ENCODE results near the gene FUOM. TPM values are rescaled to one million over a fixed set of nuclear protein-coding genes. Genes with fewer than 3 reads are reported as not detected.

FUOM gene
- total and polyA plus RNA-seq, 10 of the 15 experiments (the other 5 are each of a cell fraction or from before 2014, with no cell fraction given): 1.8 to 41.7 (median 25.6) TPM

DNA sequence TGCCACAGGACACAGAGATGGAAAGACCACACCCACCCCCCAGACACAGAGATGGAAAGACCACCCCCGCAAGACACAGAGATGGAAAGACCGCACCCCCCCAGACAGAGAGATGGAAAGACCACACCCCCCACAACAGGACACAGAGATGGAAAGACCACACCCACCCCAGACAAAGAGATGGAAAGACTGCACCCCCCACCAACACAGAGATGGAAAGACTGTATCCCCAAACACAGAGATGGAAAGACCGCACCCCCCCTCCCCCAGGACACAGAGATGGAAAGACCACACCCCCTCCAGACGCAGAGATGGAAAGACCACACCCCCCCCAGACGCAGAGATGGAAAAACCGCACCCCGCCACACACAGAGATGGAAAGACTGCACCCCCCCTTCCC lies 41.1 kb downstream of the FUOM start:
- Histone ChIP-seq H3K4me1 (ENCODE audit: control insufficient read depth, insufficient read depth, low read length) (no peaks in the 10 kb centered on the region), H3K36me3 (ENCODE audit: control insufficient read depth in 2 of 2, insufficient read depth in 2 of 2, low read length in 1 of 2) (peaks cover 0 to 4% of the 10 kb centered on the region in 2 experiments; a peak in 1 of 4 replicates), H3K27me3 (replicated peaks in 1 of 2; ENCODE audit: control insufficient read depth in 2 of 2, insufficient read depth in 2 of 2, low read length in 1 of 2) (no peaks in the 10 kb centered on the region), H2AFZ (ENCODE audit: control insufficient read depth, low read depth, low read length) (no peak overlapping the region), H3K4me3 (no peak overlapping the region), H3K4me2 (ENCODE audit: control insufficient read depth, insufficient read depth) (no peak overlapping the region), H4K20me1 (ENCODE audit: control insufficient read depth, insufficient read depth) (no peaks in the 10 kb centered on the region), H3K79me2 (ENCODE audit: control insufficient read depth, insufficient read depth, low read length) (no peaks in the 10 kb centered on the region), H3K9me3 (replicated peaks; ENCODE audit: control insufficient read depth, insufficient read depth, low read length) (no peaks in the 10 kb centered on the region; the same call in 2 of the 3 replicates), H3K27ac (ENCODE audit: control insufficient read depth, insufficient read depth) (no peak overlapping the region), H3K9ac (ENCODE audit: control insufficient read depth, insufficient read depth, low read length) (no peak overlapping the region)
- TF ChIP-seq TAF1 (IDR thresholded peaks at IDR 0.05; ENCODE audit: borderline replicate concordance, low read depth, low read length) (no peak), NFYA (IDR thresholded peaks at IDR 0.05; ENCODE audit: borderline replicate concordance, low read depth, low read length) (no peak)
- intact Hi-C loops (cut with micrococcal nuclease; ENCODE audit: unreplicated experiment) (no loop called here), in situ Hi-C loops (cut with MboI) (no loop called here)
- DNase-seq (ENCODE audit: low read depth, low spot score) (no peak), FAIRE-seq (no peak), ATAC-seq (no peak)
- BruUV-seq (replicated peaks): no TSS peak
- ChIA-PET SMC1A (ENCODE audit: uncharacterized antibody, unreplicated experiment) (no interaction called here), POLR2A (no interaction called here), CTCF (no interaction called here), RAD21 (ENCODE audit: unreplicated experiment) (no interaction called here)
- 100% methylated on average over 4 of the region's 7 CpGs for WGBS (ENCODE audit: insufficient coverage, insufficient replicate concordance, low lambda C conversion rate, missing lambda C conversion rate)

DNA sequence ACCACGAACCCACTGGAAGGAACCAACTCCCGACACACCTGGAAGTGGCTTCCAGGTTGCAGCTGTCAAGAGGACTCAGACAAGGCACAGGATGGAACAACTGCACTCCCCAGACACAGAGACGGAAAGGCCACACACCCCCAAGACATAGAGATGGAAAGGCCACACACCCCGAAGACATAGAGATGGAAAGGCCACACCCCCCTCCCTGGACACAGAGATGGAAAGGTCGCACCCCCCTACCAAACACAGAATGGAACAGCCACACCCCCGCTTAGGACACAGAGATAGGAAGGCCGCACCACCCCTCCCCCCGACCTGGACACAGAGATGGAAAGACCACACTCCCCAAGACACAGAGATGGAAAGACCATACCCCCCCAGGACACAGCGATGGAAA lies 41.6 kb downstream of the FUOM start:
- Histone ChIP-seq H3K79me2 (ENCODE audit: control insufficient read depth, insufficient read depth, low read length) (no peaks in the 10 kb centered on the region), H3K4me3 (no peak overlapping the region), H4K20me1 (ENCODE audit: control insufficient read depth, insufficient read depth) (no peaks in the 10 kb centered on the region), H3K9me3 (replicated peaks; ENCODE audit: control insufficient read depth, insufficient read depth, low read length) (no peaks in the 10 kb centered on the region; the same call in 2 of the 3 replicates), H3K27me3 (replicated peaks in 1 of 2; ENCODE audit: control insufficient read depth in 2 of 2, insufficient read depth in 2 of 2, low read length in 1 of 2) (no peaks in the 10 kb centered on the region), H3K9ac (ENCODE audit: control insufficient read depth, insufficient read depth, low read length) (no peak overlapping the region), H3K4me1 (ENCODE audit: control insufficient read depth, insufficient read depth, low read length) (no peaks in the 10 kb centered on the region), H2AFZ (ENCODE audit: control insufficient read depth, low read depth, low read length) (no peak overlapping the region), H3K4me2 (ENCODE audit: control insufficient read depth, insufficient read depth) (no peak overlapping the region), H3K36me3 (ENCODE audit: control insufficient read depth in 2 of 2, insufficient read depth in 2 of 2, low read length in 1 of 2) (peaks cover 0 to 4% of the 10 kb centered on the region in 2 experiments; a peak in 1 of 4 replicates), H3K27ac (ENCODE audit: control insufficient read depth, insufficient read depth) (no peak overlapping the region)
- ChIA-PET POLR2A (no interaction called here), SMC1A (ENCODE audit: uncharacterized antibody, unreplicated experiment) (interaction anchor here (0.7 kb wide), 1 partner anchor 14 kb away, joined by 3 read pairs; no protein-coding TSS in a partner anchor), CTCF (interaction anchor here (0.6 to 1.7 kb wide), 6 partner anchors 8 to 934 kb away, joined by 3 to 6 read pairs (median 4); partner anchors contain the start of gene ECHS1), RAD21 (ENCODE audit: unreplicated experiment) (no interaction called here)
- BruUV-seq (replicated peaks): no TSS peak
- intact Hi-C loops (cut with micrococcal nuclease; ENCODE audit: unreplicated experiment): no loop called here
- DNase-seq (ENCODE audit: low read depth, low spot score) (no peak), ATAC-seq (no peak), FAIRE-seq (no peak)
- in situ Hi-C loops (cut with MboI): no loop called here
- 79% methylated on average over 9 of the region's 9 CpGs for WGBS (ENCODE audit: insufficient coverage, insufficient replicate concordance, low lambda C conversion rate, missing lambda C conversion rate)
- no peak for TF ChIP-seq POU2F2 (IDR thresholded peaks at IDR 0.05; ENCODE audit: borderline replicate concordance, low read depth, low read length)
- TF ChIP-seq MEF2A (IDR thresholded peaks at IDR 0.05; ENCODE audit: insufficient read depth, low read depth, low read length): no peak
- no peak for TF ChIP-seq RCOR1 (conservative IDR thresholded peaks at IDR 0.05; ENCODE audit: low read depth, low read length)
- TF ChIP-seq SP1 (IDR thresholded peaks at IDR 0.05; ENCODE audit: low read depth, low read length): no peak
- TF ChIP-seq SMC3 (IDR thresholded peaks at IDR 0.05; ENCODE audit: borderline replicate concordance, low read length): no peak
- TF ChIP-seq, protein P1, sequence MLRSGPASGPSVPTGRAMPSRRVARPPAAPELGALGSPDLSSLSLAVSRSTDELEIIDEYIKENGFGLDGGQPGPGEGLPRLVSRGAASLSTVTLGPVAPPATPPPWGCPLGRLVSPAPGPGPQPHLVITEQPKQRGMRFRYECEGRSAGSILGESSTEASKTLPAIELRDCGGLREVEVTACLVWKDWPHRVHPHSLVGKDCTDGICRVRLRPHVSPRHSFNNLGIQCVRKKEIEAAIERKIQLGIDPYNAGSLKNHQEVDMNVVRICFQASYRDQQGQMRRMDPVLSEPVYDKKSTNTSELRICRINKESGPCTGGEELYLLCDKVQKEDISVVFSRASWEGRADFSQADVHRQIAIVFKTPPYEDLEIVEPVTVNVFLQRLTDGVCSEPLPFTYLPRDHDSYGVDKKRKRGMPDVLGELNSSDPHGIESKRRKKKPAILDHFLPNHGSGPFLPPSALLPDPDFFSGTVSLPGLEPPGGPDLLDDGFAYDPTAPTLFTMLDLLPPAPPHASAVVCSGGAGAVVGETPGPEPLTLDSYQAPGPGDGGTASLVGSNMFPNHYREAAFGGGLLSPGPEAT (IDR thresholded peaks at IDR 0.05; ENCODE audit: low read depth): no peak
- no peak for TF ChIP-seq PAX8 (IDR thresholded peaks at IDR 0.05)
- TF ChIP-seq IKZF1 (conservative IDR thresholded peaks at IDR 0.05): no peak
- TF ChIP-seq ASH2L (IDR thresholded peaks at IDR 0.05; ENCODE audit: borderline replicate concordance, low read depth): no peak
- no peak for TF ChIP-seq NFYA (IDR thresholded peaks at IDR 0.05; ENCODE audit: borderline replicate concordance, low read depth, low read length)
- TF ChIP-seq RAD21 (IDR thresholded peaks at IDR 0.05; ENCODE audit: insufficient read depth, low read depth, low read length): no peak
- no peak for TF ChIP-seq ZBTB40 (IDR thresholded peaks at IDR 0.05; ENCODE audit: borderline replicate concordance)
